HG03439 (cell line): ENCODE measurements around the gene TEX54.
"Not testable (repeated sequence)": the region's sequence is repeated elsewhere in the genome, so short reads cannot be mapped to it uniquely, and the experiment has no call there.

Source experiments
- ATAC-seq: cut with Tn5 transposase; IDR thresholded peaks from one replicate; pipeline ENCODE4 v1.9.1; 2021; ENCODE audit warnings: mild to moderate bottlenecking, moderate library complexity; ENCODE audit not compliant: unreplicated experiment

The TEX54 gene

GRCh38 chr11:62832336-62833234, at the start of gene TEX54:
TEX54 (minus strand) TSS chr11:62832841.
- peak; percentile 7 for ATAC-seq

DNA sequence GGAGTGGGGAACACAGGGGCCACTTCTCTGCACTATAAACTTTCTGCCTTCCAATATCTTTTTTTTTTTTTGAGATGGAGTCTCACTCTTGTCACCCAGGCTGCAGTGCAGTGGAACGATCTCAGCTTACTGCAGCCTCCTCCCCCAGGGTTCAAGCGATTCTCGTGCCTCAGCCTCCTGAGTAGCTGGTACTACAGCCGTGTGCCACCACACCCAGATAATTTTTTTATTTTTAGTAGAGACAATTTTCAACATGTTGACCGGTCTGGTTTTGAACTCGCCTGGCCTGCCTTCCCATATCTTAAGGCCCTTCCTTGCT, 49.7 kb upstream of the TEX54 start:
- ATAC-seq, result no peak

DNA sequence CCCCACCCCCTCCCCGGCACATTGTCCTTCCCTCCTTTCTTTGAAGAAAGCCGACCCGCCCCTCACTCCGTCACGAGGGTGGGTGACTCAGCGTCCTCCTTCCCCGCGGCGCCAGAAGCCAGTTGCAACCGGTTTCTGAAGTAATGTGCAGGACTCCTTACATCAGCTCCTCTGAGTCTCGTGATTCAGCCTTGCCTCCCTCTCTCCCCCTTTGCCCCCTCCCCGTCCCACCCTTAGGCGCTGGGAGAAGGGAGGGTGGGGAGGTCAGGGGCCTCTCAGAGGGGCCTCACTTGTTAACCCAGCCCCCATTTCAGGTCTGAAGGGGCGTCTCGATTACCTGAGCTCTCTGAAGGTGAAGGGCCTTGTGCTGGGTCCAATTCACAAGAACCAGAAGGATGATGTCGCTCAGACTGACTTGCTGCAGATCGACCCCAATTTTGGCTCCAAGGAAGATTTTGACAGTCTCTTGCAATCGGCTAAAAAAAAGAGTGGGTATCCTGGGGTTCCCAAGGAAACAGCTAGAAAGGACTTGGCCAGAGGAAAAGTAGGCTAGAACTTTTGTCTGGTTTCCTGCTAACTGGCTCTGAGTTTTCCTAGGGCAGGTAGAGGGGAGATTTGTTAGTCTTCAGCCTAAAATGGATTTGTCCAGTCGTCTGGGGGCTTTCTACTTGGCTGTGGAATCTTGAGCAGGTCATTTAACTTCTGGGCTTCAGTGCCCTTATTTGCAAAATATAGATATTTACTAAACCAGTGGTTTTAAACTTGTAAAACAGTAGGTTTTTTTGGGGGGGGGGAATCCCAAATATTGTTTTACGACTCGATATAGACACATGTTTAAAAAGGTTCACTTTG, 49.2 kb upstream of the TEX54 start:
- ATAC-seq, result peak; percentile 42

DNA sequence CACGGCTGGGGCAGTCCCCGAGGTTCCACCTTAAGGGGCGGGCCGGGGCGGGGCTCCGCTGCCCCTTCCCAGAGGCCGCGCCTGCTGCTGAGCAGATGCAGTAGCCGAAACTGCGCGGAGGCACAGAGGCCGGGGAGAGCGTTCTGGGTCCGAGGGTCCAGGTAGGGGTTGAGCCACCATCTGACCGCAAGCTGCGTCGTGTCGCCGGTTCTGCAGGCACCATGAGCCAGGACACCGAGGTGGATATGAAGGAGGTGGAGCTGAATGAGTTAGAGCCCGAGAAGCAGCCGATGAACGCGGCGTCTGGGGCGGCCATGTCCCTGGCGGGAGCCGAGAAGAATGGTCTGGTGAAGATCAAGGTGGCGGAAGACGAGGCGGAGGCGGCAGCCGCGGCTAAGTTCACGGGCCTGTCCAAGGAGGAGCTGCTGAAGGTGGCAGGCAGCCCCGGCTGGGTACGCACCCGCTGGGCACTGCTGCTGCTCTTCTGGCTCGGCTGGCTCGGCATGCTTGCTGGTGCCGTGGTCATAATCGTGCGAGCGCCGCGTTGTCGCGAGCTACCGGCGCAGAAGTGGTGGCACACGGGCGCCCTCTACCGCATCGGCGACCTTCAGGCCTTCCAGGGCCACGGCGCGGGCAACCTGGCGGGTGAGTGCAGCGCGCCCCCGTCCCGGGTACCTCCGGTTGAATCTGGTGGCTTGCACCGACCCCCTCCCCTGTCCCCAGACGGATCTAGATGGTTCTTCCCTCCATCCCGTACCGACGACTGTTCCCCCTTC, 48.4 kb upstream of the TEX54 start, which contains the start of gene SLC3A2:
Gene SLC3A2, plus strand, starts transcription at position 94 of the 776 bp plus-strand sequence. Its CDS starts 128 bp downstream, at position 222.
- ATAC-seq, result peak; percentile 74

DNA sequence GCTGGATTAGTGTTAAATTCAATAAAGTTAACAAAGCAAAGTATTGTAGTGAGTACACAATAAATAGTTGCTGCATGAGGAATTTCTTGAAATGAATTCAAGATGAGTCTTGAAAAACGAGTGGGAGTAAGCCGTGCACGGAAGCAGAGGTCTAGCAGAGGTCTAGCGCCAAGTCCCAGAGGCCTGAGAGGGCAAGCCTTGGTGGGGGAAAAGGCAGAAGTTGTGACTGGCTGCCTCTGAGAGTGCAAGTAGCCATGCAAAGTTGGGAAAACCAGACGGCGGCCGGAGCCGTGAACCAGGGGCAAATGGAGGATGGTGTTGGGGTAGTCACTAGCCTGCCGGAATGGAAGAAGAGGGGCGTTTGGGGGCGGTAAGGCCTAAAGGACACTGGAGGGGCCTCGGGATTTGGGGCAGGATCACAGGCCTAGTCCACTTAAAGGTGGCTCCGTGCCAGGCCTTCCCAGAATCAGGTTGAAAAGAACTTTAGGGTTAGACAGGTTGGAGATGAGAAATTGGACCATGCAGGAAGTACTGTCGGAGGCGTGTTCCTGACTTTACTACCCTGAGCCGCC, 47.7 kb upstream of the TEX54 start:
- no peak for ATAC-seq

DNA sequence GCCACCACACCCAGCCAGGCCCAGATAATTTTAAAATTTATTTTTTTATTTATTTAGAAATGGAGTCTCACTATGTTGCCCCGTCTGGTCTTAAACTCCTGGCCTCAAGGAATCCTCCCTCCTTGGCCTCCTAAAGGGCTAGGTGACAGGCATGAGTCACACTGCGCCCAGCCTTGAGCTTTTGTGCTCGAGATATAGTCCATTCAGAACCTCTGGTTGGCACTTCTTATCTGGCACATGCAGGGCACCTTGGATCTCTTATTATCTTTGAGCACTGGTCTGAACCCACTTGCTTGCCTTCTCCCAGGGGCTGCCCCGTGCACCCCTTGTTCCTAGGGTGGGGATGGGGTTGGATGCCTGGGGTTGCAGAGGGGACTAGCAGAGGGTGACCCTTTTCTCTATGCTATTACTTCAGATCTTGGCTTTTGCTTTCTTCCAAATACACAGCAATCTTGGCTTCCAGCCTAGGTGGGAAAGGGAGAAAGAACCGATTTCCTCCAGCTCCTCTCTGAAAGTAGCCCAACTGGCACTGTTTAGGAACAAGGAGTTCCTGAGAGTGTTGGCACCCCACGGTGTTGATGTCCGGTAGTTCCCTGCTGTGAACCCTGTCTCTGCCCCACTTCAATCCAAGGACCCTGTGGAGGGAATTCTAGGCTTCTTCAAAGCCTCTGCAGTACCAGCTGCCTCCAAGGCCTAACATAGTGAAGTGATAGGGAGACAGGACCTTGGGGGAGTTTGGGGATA, 46.8 kb upstream of the TEX54 start:
- ATAC-seq, result no peak

DNA sequence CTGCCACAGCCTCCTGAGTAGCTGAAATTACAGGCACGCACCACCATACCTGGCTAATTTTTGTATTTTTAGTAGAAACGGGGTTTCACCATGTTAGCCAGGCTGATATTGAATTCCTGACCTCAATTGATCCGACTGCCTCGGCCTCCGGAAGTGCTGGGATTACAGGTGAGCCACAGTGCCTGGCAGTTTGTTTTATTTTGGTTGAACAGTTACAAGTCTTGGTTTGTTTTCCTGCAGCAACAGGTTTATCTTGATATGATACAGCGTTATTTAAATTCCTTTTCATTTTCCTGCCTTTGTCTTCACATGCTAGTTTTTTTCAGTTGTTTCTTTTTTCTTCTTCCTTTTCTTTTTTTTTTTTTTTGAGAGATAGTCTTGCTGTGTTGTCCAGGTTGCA, 44.1 kb upstream of the TEX54 start:
- no peak for ATAC-seq

DNA sequence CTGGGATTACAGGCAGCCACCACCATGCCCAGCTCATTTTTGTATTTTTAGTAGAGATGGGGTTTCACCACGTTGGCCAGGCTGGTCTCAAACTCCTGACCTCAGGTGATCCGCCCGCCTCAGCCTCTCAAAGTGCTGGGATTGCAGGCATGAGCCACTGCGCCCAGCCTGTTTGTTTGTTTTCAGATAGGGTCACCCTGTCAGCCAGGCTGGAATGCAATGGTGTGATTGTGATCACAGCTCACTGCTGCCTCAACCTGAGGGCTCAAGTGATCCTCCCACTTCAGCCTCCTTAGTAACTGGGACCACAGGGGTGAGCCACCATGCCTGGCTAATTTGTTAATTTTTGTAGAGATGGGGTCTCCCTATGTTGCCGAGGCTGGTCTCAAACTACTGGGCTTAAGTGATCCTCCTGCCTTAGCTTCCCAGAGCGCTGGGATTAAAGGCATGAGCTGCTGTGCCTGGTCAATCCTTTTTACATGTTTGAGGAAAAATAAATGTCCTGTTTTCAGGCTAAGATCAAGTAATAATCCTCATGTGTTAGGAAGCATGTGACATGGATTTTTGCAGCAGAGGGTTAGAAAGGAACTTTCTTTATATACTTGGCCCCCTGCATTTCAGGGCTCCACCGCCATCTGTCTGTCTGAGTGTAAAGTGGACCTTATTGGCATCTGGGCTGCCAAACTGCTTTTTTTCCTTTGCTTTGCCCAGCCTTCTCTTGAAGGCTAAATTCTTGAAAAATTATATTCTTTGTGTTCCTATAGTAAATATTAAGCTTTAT, 43.2 kb upstream of the TEX54 start:
- no peak for ATAC-seq

GRCh38 chr11:62874851-62875250, 42.2 kb upstream of the TEX54 start:
- no peak for ATAC-seq

GRCh38 chr11:62865635-62866034, 33.0 kb upstream of the TEX54 start:
- no peak for ATAC-seq

GRCh38 chr11:62863687-62864335, 31.2 kb upstream of the TEX54 start:
- ATAC-seq, result no peak

DNA sequence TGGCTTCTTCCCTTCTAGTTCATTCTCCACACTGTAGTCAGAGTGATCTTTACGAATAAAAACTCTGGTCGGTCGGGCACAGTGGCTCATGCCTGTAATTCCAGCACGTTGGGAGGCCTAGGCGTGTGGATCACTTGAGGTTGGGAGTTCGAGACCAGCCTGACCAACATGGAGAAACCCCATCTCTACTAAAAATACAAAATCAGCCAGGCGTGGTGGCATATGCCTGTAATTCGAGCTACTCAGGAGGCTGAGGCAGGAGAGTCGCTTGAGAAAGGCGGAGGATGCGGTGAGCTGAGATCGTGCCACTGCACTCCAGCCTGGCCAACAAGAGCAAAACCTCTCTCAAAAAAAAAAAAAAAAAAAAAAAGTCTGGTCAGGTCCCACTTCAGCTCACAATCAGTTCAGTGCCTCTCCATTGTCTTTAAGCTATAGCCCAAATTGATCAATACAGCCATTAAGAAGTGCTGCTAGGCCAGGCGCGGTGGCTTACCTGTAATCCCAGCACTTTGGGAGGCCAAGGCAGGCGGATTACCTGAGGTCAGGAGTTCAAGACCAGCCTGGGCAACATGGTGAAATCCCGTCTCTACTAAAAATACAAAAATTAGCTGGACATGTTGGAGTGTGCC, 29.0 kb upstream of the TEX54 start:
- ATAC-seq, result not testable (repeated sequence)

DNA sequence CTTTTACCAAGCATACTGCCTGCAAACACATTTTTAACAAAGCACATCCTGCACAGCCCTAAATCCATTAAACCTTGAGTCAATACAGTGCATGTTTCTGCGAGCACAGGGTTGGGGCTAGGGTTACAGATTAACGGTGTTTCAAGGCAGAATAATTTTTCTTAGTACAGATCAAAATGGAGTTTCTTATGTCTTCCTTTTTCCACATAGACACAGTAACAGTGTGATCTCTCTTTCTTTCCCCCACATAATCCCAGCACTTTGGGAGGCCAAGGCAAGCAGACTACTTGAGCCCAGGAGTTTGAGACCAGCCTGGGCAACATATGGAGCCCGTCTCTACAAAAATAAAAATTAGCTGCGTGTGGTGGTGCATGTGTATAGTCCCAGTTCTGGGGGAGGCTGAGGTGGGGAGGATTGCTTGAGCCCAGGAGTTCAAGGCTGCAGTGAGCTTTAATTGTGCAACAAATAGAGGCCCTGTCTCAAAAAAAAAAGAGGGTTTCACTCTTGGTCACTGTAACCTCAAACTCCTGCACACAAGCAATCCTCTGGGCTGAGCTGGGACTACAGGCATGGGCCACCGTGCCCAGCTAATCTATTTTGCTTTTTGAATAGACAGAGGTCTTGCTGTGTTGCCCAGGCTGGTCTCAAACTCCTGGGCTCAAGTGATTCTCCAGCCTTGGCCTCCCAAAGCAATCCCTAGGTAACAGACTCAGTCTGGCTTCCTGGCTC, 28.4 kb upstream of the TEX54 start:
- ATAC-seq, result no peak

- not testable (repeated sequence) for ATAC-seq
These were observed 26.7 kb upstream of the TEX54 start for GRCh38 chr11:62859281-62859703.

DNA sequence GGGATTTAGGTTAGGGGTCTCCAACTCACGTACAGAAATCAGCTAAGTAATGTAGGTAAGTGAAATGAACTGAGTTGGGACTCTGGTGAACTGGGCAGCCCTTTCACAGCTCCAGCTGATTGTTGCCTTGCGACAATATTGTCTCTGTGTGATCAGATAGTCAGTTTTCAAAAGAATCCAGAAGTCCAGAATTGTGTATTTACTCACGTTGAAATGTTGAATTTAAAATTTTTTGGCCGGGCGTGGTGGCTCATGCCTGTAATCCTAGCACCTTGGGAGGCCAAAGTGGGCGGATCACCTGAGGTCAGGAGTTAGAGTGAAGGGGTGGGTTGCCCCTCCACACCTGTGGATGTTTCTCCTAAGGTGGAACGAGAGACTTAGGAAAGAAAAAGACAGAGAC, 25.6 kb upstream of the TEX54 start:
- no peak for ATAC-seq

GRCh38 chr11:62857541-62857982, 24.9 kb upstream of the TEX54 start:
- no peak for ATAC-seq

DNA sequence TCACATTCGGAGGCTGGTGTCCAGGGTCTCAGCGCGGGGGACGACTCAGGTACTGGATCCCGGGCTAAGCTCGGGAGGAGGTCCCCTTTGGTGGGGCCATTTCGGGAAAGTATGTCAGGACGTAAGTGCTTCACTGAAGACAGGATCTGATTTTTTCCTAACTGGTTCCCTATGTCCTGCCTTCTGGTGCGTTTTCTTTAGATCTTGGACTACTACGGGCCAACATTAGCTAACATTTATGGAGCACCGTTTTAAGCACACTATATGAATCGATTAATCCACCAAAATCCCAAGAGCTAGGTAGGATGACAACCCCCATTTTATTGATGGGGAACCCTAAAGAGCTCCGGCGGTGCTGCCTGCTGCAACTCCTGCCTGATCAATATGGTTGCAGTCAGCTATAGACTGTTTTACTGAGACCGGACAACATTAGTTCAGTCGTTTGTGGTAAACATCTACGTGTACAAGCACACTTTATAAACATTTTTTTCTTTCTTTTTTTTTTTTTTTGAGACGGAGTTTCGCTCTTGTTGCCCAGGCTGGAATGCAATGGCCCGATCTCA, 23.8 kb upstream of the TEX54 start:
- no peak for ATAC-seq
